Spinal cord (tissue), 10 donors: ENCODE results near the gene CHRNA3. TPM values are rescaled to one million over a fixed set of nuclear protein-coding genes. Genes with fewer than 3 reads are reported as not detected.

Experiments
- DNase-seq, 6 donors: peaks; one replicate each; pipeline versions ENCODE4 v3.0.0 to v3.0.0-alpha.2; 2013 to 2015; ENCODE audit warnings: low spot score in 6 of 6, low read depth in 4 of 6
- H3K27ac ChIP-seq: one replicate; pipeline ENCODE4 v1.5.1; 2013; ENCODE audit warnings: low read depth, low read length, control low read depth
- H3K27me3 ChIP-seq: one replicate; pipeline ENCODE4 v1.6.1; 2013; ENCODE audit warnings: low read length; ENCODE audit not compliant: control insufficient read depth, insufficient read depth
- H3K36me3 ChIP-seq: one replicate; pipeline ENCODE4 v1.6.1; 2013; ENCODE audit warnings: low read length; ENCODE audit not compliant: control insufficient read depth, insufficient read depth
- H3K4me1 ChIP-seq: one replicate; pipeline ENCODE4 v1.6.1; 2013; ENCODE audit warnings: low read length; ENCODE audit not compliant: control insufficient read depth, insufficient read depth
- H3K4me3 ChIP-seq: one replicate; pipeline ENCODE4 v1.5.1; 2013; ENCODE audit warnings: low read depth, low read length, control low read depth
- H3K9me3 ChIP-seq: one replicate; pipeline ENCODE4 v1.6.1; 2013; ENCODE audit warnings: low read length; ENCODE audit not compliant: control insufficient read depth, insufficient read depth
- WGBS: methylation state at CpG from one replicate; pipeline ENCODE4 v1.1.5; 2013; ENCODE audit warnings: missing lambda C conversion rate; ENCODE audit not compliant: insufficient coverage; 5-methylcytosine and 5-hydroxymethylcytosine counted together
- polyA plus RNA-seq, 2 donors: library from polyadenylated mRNA; unstranded; fragments of 120-200 nt; gene quantifications; one replicate each; pipeline ENCODE4 v1.2.1, GENCODE V29; 2013; ENCODE audit not compliant: insufficient read length in 2 of 2
- total RNA-seq, 2 donors: library from RNA; depleted of rRNA in 1 of 2; stranded (reverse); fragments of 120-200 nt in 1 of 2; fragments of >200 nt in 1 of 2; gene quantifications; one replicate each; pipeline versions ENCODE4 v1.2.3 to v1.2.4, GENCODE V29; 2013 to 2014
- donor health status: healthy.

Gene CHRNA3
- total and polyA plus RNA-seq, 4 donors, result 1.1 to 7.7 (median 5.5) TPM

DNA sequence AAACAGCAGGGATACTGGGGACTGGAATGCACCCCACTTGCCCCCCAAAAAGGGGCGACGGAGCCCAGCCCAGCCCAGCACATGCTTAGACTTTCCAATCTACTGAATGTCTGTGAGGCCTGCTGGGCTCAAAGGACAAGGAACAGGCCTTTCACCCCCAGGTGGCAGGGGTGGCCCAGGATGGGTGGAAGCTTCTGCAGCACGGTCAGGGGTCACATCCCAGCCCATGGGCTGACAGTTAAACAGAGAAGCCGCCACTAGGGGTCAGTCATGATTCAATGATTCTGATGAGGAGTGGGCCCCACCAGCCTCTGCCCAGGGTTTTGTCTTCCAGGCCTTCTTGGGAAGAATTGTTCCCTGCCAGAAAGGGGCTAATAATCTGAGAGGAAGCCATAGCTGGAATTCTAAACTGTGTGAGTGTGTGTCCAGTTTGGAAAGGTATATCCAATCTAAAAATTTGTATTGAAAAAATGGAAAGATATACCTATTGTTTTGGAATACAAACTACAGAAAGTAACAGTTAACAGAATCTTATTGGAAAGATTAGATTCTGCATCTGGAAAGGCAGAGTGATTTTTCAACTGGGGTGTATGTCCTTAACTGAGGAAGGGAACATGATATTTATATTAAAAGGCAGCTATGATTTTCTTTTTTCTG is 18.0 kb upstream of the CHRNA3 start:
- WGBS, result 48% methylated on average over 4 of the region's 4 CpGs
- H3K27me3 ChIP-seq, result peaks cover 17% of the 10 kb centered on the region
- peak in 5 of 6 donors; percentile 57 to 92 (median 65) for DNase-seq
- no peak overlapping the region for H3K4me3 ChIP-seq
- no peak overlapping the region for H3K27ac ChIP-seq
- H3K4me1 ChIP-seq, result peaks cover 18% of the 10 kb centered on the region
- no peaks in the 10 kb centered on the region for H3K9me3 ChIP-seq
- H3K36me3 ChIP-seq, result no peaks in the 10 kb centered on the region

DNA sequence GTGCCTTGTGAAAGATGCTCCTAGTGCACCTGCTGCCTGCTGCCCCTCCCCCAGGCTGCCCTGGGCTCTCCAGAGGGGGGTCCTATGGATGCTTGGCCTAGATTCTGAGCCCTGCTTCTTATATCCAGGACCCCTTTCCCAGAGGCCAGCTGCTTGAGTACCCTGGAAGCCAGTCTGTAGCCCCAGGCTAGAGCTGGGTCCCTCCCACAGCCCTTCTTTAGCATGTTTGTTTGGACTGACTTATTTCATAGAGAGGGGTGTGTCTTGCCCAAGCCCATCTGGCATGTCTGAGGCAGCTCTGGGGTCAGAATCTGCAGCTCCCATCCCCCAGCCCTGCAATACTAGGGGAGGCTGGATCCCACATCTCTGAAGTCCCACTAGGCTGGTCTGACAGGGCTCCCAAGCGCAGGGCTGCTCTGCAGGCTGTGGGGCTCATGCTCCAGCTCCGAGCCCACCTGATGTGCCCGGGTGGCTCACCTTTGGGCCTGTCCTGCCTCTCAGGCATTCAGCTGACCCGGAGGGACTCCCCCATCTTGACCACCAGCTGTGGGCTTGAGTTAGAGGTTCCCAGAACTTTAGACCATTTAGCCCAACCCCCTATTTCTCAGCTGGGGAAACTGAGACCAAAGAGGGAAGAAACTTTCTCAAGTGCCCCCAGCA is 17.1 kb upstream of the CHRNA3 start:
- 92% methylated on average over 1 of the region's 4 CpGs for WGBS
- peaks cover 17% of the 10 kb centered on the region for H3K27me3 ChIP-seq
- no peaks in the 10 kb centered on the region for H3K36me3 ChIP-seq
- H3K4me1 ChIP-seq, result peaks cover 18% of the 10 kb centered on the region
- no peaks in the 10 kb centered on the region for H3K9me3 ChIP-seq
- H3K4me3 ChIP-seq, result no peak overlapping the region
- peak in 1 of 6 donors; percentile 29 for DNase-seq
- no peak overlapping the region for H3K27ac ChIP-seq

DNA sequence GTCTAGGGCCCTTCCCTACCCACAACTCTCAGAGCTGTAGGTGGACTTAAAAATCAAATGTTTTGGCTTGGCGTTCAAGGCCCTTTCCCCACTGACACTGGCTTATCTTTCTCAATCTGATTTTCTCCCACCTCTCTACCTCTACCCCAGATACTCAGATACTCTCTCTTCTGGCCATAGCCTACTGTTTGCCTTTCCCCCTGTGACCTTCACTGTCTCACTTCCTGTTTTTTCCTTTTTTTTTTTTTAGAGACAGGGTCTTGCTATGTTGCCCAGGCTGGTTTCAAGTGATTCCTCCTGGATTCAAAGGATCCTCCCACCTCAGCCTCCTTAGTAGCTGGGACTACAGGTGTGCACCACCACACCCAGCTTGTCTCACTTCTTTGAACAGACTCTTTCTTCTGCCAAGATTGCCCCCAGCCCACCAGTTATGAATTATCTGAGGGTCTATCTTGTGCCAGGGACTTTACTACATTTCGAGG is 15.6 kb upstream of the CHRNA3 start:
- no peak for DNase-seq
- no peaks in the 10 kb centered on the region for H3K9me3 ChIP-seq
- whole genome bisulfite sequencing, result 86% methylated on average over 2 of the region's 2 CpGs
- H3K4me1 ChIP-seq, result peaks cover 15% of the 10 kb centered on the region
- peaks cover 15% of the 10 kb centered on the region for H3K27me3 ChIP-seq
- no peak overlapping the region for H3K27ac ChIP-seq
- no peak overlapping the region for H3K4me3 ChIP-seq
- H3K36me3 ChIP-seq, result no peaks in the 10 kb centered on the region

DNA sequence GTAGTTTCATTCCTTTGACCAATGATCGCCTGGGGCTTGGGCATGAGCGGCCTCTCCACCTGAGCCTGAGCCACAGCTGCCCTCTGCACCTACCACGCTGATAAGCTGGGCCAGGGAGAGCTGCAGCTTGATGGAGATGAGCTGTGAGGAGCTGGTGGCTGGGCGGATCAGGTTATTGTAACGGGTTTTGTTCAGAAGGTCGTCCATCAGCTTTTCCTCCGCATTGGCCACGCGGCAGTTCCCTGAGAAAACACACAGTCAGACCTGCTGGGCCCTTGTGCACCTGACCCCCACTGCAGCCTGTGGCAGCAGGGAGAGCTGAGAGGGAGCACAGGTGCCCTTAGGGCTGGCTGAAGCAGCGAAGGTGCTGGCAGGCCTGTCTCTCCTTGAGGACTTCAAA is 14.6 kb upstream of the CHRNA3 start:
- H3K27me3 ChIP-seq, result peaks cover 6% of the 10 kb centered on the region
- DNase-seq, result no peak
- no peaks in the 10 kb centered on the region for H3K36me3 ChIP-seq
- peaks cover 4% of the 10 kb centered on the region for H3K4me1 ChIP-seq
- 83% methylated on average over 10 of the region's 10 CpGs for WGBS
- no peak overlapping the region for H3K27ac ChIP-seq
- H3K9me3 ChIP-seq, result no peaks in the 10 kb centered on the region
- H3K4me3 ChIP-seq, result no peak overlapping the region

DNA sequence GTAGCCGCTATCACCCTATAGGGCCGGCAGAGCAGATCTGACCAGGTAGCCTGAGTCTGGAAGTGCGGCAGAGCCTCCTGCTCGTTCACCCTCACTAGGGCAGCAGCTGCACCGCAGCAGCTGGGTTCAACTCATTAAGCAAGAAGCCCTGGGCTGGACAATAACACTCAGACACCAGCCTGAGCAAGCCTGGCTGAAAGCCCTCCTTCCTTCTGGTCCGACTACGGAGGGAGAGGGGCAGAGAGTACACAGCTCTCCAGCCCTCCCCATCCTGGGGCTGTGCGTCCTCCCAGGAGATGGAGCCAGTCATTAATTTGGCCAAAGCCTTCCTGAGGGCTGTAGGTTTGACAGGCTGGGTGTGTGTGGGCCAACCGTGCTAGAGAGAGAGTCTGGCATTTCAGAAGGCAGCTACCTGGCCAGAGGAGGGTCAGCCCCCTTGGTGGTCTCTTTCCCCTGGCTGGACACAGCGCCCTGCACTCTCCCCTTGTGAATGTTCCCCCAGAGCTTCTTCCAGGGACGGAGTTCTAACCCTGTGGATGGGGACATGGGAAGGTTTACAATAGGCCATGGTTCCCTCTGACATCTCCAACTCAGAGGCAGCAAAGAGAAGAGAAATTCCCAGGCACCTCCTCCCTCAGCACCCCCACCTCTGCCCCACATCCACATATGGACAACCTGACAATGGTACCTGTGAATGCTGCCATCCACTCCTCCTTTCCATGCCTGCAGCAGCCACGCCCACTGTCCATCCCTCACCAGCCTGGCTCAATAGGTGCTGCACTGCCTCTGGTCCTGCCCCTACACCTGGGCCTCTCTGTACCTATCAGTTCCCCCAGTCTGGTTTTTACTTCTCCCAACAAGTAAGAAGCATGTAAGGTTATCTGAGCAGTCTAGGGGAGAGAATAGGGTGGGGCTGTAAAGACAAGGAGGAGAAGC is 13.7 kb upstream of the CHRNA3 start:
- Histone ChIP-seq H3K4me1 (no peaks in the 10 kb centered on the region), H3K27ac (no peak overlapping the region), H3K9me3 (no peaks in the 10 kb centered on the region), H3K36me3 (no peaks in the 10 kb centered on the region), H3K27me3 (no peaks in the 10 kb centered on the region), H3K4me3 (no peak overlapping the region)
- WGBS, result 67% methylated on average over 7 of the region's 12 CpGs
- DNase-seq, result no peak

DNA sequence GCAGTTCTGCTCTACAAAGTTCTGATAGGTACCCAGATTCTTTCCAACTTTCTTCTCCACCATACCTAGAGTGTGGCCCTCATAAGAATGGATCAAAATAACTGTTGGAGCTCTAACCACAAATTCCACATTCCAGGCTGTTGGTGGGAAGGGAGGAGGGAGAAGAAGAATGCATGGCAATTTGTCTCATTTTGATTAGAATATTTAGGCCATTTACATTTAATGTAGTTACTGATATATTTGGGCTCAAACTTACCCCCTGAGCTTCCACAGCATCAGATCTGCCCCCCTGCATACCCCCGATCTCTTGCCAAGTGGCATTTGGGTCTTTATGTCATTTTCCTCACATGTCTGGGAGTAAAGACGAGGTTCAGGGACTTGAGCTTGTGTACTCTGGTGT is 12.6 kb upstream of the CHRNA3 start:
- WGBS, result 100% methylated on average over 1 of the region's 2 CpGs
- no peak for DNase-seq
- Histone ChIP-seq H3K27me3 (no peaks in the 10 kb centered on the region), H3K27ac (no peak overlapping the region), H3K4me3 (no peak overlapping the region), H3K9me3 (no peaks in the 10 kb centered on the region), H3K36me3 (no peaks in the 10 kb centered on the region), H3K4me1 (no peaks in the 10 kb centered on the region)

DNA sequence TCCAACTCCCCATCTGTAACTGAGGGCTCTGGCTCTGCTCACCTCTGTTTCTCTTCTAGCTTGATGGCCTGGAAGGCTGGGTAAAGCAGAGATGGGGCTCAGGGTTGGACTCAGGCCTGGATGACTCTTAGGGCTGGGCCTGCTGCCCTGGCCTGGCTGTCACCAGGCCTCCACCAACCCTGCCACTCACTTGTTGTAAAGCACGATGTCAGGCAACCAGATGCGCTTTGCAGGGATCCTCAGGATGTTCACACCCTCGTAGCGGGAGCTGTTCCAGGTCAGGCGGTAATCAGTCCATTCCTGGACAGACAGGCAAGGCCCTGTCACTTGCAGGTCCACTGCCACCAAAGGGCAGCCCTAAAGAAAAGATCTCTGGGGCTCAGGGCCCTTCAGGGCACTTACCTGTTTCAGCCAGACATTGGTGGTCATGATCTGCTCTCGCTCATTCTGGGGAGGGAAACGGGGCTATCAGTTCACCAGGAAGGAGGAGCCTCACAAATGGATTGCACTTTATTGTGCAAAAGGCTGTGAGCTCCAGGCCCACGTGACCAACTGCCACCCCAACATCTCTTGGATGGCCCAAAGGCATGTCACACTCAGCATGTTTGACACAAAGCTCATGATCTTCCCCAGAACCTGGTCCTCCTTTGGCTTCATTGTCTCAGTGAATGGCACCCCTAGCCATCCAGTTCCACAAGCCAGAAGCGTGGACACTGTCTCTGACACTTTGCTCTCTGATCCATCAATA is 10.3 kb upstream of the CHRNA3 start:
- Histone ChIP-seq H3K4me3 (no peak overlapping the region), H3K9me3 (no peaks in the 10 kb centered on the region), H3K27me3 (peaks cover 2% of the 10 kb centered on the region), H3K36me3 (no peaks in the 10 kb centered on the region), H3K4me1 (peaks cover 3% of the 10 kb centered on the region), H3K27ac (no peak overlapping the region)
- DNase-seq, result no peak
- WGBS, result 89% methylated on average over 9 of the region's 9 CpGs

DNA sequence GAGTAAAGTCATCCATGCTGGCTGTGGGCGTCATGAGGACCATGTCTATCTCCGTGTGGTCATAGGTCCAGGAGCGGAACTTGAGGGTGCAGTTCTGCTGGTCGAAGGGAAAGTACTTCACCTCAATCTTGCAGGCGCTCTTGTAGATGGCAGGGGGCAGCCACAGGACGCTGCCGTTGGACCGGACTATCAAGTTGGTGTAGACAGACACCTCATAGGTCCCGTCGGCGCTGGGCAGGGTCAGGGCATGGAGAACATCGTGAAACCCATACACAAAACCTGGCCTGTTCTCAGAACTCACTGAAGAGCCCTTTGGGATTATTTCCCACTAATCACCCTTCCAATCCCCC is 8.9 kb upstream of the CHRNA3 start:
- Histone ChIP-seq H3K36me3 (no peaks in the 10 kb centered on the region), H3K4me3 (no peak overlapping the region), H3K27me3 (peaks cover 2% of the 10 kb centered on the region), H3K9me3 (no peaks in the 10 kb centered on the region), H3K4me1 (peaks cover 3% of the 10 kb centered on the region), H3K27ac (no peak overlapping the region)
- WGBS, result 100% methylated on average over 10 of the region's 12 CpGs
- DNase-seq, result no peak

DNA sequence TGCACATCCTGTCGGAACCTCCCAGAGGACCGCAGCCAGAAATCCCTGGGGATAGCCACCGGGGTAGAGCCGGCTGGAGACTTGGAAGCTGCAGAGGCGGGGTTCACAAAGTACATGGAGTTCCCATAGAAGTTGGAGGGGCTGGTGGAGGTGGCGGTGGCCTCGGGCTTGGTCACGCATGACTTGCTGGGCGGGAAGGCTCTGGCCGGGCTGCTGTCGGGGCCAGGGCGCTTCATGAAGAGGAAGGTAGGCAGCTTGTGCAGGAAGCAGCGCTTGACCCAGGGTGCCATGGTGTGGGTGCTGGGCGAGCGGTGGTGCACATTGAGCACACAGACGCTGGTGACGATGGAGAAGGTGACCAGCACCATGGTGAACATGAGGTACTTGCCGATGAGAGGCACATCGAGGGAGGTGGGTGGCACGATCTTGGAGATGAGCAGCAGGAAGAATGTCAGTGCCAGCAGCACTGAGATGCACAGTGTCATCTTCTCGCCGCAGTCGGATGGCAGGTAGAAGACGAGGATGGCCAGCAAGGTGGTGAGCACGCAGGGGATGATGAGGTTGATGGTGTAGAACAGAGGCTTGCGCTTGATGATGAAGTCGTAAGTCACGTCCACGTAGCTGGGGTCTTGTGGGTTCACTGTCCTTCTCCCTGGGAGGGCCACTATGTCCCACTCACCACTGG is 8.4 kb upstream of the CHRNA3 start:
- 94% methylated on average over 25 of the region's 29 CpGs for WGBS

More for the DNA sequence above, 8.4 kb upstream of the CHRNA3 start:
- H3K27ac ChIP-seq, result no peak overlapping the region
- no peaks in the 10 kb centered on the region for H3K9me3 ChIP-seq
- peaks cover 3% of the 10 kb centered on the region for H3K4me1 ChIP-seq
- no peaks in the 10 kb centered on the region for H3K36me3 ChIP-seq
- H3K27me3 ChIP-seq, result peaks cover 2% of the 10 kb centered on the region
- H3K4me3 ChIP-seq, result no peak overlapping the region
- no peak for DNase-seq
